SKM-1 (cell line): Measurements from ENCODE around the gene ABHD12.

Experiments used
- DNase-seq: peaks from one replicate; lab custom pipeline; 2025; ENCODE audit not compliant: unreplicated experiment; lab: John Stamatoyannopoulos, UW

ABHD12 gene

GRCh38 chr20:25308671-25309394, 81.8 kb downstream of the ABHD12 start:
- DNase-seq: no peak

GRCh38 chr20:25308083-25308491, 82.5 kb downstream of the ABHD12 start:
- no peak for DNase-seq

- DNase-seq: no peak
Measured at GRCh38 chr20:25306991-25307903, 83.4 kb downstream of the ABHD12 start.

- DNase-seq: no peak
Measured at GRCh38 chr20:25304025-25304549, 86.5 kb downstream of the ABHD12 start.

DNA sequence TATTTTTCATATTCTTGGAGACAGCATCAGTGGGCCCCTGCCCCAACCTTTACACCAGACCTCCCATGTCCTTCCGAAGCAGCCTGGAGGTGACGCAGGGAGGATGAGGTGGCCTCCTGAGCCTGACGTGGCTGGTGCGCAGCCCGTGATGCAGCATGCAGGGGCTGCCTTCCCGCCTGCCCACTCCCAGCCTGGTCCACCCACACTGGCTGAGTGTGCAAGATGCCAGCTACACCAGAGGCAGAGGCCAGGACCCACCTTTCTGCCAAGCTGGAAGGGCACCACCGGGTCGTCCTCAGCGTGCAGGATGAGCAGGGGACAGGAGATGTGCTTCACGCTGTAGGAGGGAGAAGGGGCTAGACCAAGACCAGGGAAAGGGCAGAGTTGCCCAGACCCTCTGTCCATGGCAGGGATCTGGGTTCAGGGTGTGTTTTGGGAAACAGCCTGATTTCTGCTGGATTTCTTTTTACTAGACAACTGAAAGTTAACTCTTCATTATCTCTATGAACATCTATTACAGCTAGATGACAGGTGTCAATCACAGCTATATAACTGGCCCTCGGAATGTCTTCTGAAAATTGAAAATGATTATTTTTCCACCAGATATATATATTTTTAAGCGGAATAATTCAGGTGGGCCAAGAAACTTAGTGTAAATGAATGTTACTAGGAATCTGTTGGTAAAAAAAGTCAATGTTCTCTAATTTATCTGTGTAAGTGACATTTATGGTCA, 87.2 kb downstream of the ABHD12 start:
- DNase-seq: no peak

DNA sequence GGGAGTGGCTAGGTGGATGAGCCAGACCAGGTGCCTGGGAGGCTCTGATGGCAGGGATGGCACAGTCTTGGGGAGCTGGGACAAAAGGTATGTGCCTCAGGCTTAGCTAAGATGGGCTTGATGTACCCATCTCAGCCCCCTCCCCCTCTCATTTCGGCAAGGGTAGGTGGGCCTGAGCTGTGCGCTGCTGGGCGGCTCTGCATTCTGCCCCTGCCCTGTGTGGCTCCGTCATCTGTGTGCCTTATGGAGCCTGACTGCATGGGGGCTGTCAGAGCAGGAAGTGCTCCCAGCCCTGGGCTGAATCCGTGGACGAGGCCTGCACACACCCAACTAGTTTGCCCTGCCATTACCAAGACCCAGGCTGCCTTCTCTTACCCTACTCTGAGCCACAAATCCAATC, 88.0 kb downstream of the ABHD12 start:
- DNase-seq: no peak

DNA sequence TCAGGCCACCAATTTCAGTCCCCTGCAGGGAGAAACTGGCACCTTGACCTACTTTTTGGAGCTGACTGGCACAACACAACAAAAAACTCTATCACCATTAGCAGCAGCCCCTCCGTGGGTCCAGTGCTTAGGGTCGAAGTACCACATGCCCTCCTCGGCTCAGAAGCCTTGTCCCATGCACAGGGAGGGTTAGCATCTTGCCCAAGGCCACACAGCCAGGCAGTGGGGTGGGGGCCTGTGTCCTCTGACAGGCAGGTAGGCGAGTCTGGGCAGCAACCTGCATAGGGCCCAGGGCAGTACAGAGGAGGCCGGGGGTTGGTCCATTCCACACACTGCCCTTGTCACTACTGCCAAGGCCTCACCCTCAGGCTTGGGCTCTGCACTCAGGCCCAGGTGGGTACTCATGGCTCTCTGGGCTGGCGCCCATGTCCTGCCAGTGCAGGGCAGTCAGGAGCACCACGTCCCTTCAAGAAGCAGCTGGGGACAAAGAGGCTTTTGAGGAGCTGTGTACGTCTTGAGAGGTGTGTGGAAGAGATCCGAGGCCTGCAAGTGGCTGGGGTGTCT, 89.2 kb downstream of the ABHD12 start:
- DNase-seq: no peak

DNA sequence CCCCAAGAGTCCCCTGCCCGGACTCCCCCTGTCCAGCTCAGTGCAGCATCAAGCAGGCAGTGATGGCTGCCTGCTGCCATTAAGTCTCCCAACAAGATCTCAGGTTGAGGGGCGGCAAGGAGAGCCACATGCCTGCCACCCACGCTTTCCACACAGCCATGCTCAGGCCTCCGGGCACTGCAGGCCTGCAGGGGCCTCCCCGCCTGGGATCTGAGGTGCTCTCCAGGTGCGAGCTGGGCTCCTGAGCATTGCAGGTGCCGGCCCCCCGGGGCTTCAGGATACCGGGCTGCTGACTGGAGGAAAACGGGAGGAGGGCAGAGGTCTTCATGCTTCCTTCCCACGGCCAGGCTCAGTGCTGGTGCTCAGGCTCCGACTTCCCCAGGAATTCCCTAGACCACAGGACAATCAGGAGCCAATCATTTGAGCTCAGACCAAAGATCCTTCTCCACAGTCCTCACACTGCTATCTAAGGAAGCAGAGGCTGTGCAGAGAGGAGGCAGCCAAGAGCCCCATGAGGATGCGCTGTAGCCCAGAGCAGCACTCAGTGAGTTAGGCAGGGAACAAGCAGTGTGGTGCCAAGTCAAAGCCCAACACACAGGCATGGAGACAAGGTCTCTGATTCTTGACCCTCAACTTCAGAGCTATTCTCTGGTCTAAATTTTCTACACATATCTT, 90.0 kb downstream of the ABHD12 start:
- no peak for DNase-seq

GRCh38 chr20:25299806-25300205, 90.8 kb downstream of the ABHD12 start:
- no peak for DNase-seq

- no peak for DNase-seq
Measured at GRCh38 chr20:25297141-25297905, 93.3 kb downstream of the ABHD12 start.

DNA sequence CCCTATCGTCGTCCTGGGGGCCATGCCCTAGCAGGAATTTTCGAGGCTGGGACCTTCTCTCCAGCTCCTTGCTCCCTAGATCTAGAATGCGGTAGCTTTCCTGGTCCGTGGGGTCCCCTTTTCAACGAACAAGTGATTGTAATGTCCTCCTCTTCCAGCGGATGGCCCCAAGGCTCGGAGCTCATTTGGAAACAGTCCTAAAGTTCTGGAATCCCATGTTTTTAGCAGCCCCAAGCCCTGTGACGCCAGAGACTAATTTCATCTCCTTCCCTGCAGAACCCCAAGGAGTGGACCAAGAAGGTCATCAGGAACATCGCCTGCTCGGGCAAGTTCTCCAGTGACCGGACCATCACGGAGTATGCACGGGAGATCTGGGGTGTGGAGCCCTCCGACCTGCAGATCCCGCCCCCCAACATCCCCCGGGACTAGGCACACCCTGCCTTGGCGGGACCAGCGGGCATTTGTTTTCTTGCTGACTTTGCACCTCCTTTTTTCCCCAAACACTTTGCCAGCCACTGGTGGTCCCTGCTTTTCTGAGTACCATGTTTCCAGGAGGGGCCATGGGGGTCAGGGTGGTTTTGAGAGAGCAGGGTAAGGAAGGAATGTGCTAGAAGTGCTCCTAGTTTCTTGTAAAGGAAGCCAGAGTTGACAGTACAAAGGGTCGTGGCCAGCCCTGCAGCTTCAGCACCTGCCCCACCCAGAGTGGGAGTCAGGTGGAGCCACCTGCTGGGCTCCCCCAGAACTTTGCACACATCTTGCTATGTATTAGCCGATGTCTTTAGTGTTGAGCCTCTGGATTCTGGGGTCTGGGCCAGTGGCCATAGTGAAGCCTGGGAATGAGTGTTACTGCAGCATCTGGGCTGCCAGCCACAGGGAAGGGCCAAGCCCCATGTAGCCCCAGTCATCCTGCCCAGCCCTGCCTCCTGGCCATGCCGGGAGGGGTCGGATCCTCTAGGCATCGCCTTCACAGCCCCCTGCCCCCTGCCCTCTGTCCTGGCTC, 94.2 kb downstream of the ABHD12 start:
- DNase-seq: no peak

DNA sequence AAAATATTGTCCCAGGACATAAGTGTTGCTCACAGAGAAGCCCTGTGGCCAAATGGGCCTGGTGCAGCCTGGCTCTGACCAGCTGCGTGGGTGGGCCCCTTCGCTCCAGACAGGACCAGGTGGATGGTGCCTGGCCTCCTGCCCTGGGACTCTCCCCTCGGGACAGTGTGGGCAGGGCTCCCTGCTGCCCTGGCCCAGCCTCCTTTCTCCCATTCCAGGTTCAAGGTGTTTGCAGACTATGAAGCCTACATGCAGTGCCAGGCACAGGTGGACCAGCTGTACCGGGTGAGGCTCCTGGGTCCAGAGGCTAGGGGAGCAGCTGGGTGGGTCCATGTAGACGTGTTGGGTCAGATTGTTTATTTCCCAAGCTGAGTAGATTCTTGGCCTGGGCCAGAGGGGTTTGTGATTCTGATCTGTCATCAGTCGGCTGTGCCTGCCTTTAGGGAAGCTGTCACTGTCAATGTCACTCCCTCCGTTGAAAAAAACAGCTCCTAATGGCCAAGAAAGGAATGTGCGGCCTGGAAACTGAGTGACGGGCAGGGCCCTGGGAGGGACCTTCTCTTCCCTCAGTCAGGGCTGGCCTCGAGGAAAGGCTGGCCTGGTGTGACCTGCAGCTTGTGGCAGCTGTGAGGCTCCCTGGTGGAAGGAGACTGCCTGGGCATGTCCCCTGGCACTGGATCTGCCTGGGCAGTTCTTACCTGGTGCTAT, 95.1 kb downstream of the ABHD12 start:
- DNase-seq: no peak

GRCh38 chr20:25294459-25295385, 95.9 kb downstream of the ABHD12 start:
- DNase-seq: no peak

DNA sequence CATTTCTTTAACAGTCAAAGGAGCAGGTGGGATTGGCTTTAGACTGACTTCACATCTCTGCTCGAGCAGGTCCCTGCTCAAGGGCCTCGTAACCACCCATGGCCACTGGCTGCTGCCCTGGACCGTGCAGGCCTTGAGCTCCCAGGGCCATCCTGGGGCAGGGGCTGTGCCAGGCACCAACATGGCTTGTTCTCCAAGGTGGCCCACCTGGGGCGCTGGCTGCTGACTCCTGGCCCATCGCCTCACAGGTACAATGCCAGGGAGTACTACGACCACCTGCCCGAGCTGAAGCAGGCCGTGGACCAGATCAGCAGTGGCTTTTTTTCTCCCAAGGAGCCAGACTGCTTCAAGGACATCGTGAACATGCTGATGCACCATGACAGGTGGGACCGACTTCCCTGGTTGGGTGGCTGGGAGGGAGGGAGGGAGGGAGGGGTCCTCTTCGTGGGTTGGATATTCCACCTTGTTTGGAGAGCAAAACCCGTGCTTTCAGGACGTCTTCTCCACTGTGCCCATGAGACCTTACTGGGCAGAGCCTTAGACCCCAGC, 96.7 kb downstream of the ABHD12 start:
- DNase-seq: no peak

DNA sequence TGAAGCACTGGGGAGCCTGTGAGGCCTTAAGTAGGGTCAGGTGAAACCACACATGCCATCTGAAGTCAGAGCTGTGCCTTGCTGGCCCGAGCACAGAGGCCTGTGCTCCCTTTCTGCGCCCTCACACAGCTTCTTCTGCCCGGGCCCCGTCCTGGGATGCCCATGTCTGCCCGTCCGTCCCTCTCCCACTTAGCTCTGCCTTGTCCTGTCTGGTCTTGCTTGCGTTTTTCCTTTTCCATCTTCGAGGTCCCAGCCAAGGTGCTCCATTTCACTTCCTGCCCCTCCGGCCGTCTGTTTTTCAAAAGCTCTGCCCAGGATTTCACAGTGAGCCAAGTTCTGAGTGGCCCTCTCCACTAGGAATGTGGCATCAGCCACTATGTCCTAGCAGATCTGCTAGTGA, 97.1 kb downstream of the ABHD12 start:
- DNase-seq: no peak

- no peak for DNase-seq
Measured at GRCh38 chr20:25292176-25292891, 98.3 kb downstream of the ABHD12 start.
